ENCODE results near the gene RETSAT.

- TF ChIP-seq CTCF (IDR thresholded peaks at IDR 0.05) (no peak), ZFX (IDR thresholded peaks at IDR 0.05; ENCODE audit: borderline replicate concordance) (no peak)
These were observed 28.9 kb downstream of the RETSAT start for GRCh38 chr2:85325466-85325811.
